GM18520 (cell line): ENCODE results near the gene TTI1.
A peak's percentile ranks its signal among the peaks of the same experiment; 100 is the strongest.

Experiments
- ATAC-seq: cut with Tn5 transposase; IDR thresholded peaks from one replicate; pipeline ENCODE4 v1.9.1; 2021; ENCODE audit not compliant: unreplicated experiment

The TTI1 gene

GRCh38 chr20:38033330-38034107 lies at the start of gene TTI1, which contains the start of gene RPRD1B:
TTI1 (minus strand) TSS chr20:38033456; CDS start chr20:38013816, 19,640 bp downstream.
RPRD1B (plus strand) TSS chr20:38033746; CDS start chr20:38033948, 202 bp downstream.
- peak; percentile 71 for ATAC-seq

GRCh38 chr20:38082894-38083293 lies 49.6 kb upstream of the TTI1 start:
- ATAC-seq = no peak

GRCh38 chr20:38081575-38081974 lies 48.3 kb upstream of the TTI1 start:
- no peak for ATAC-seq

- ATAC-seq = no peak
Measured at GRCh38 chr20:38079353-38079752, 46.1 kb upstream of the TTI1 start.

- ATAC-seq = no peak
Measured at GRCh38 chr20:38078084-38078483, 44.8 kb upstream of the TTI1 start.

- no peak for ATAC-seq
Measured at GRCh38 chr20:38076548-38076947, 43.3 kb upstream of the TTI1 start.

GRCh38 chr20:38075161-38075998 lies 42.1 kb upstream of the TTI1 start:
- ATAC-seq = no peak

- ATAC-seq = no peak
Measured at GRCh38 chr20:38073307-38074071, 40.2 kb upstream of the TTI1 start.

- no peak for ATAC-seq
Measured at GRCh38 chr20:38072898-38073297, 39.6 kb upstream of the TTI1 start.

- ATAC-seq = no peak
Measured at GRCh38 chr20:38067717-38068365, 34.6 kb upstream of the TTI1 start.

GRCh38 chr20:38066969-38067716 lies 33.9 kb upstream of the TTI1 start:
- no peak for ATAC-seq

- ATAC-seq = no peak
Measured at GRCh38 chr20:38065764-38066375, 32.6 kb upstream of the TTI1 start.

GRCh38 chr20:38063911-38064530 lies 30.8 kb upstream of the TTI1 start:
- ATAC-seq = no peak

- no peak for ATAC-seq
Measured at GRCh38 chr20:38062890-38063289, 29.6 kb upstream of the TTI1 start.

- ATAC-seq = no peak
Measured at GRCh38 chr20:38061109-38061508, 27.9 kb upstream of the TTI1 start.

GRCh38 chr20:38060536-38060935 lies 27.3 kb upstream of the TTI1 start:
- ATAC-seq = no peak

- no peak for ATAC-seq
Measured at GRCh38 chr20:38059832-38060231, 26.6 kb upstream of the TTI1 start.

GRCh38 chr20:38057351-38057972 lies 24.2 kb upstream of the TTI1 start:
- ATAC-seq = no peak

GRCh38 chr20:38055848-38056247 lies 22.6 kb upstream of the TTI1 start:
- no peak for ATAC-seq
